DMS114 treated with DMSO at 0.1 percent for 48 hours (cell line): ENCODE results near the gene PTPRB.

Source experiments
- DNase-seq: peaks from one replicate; lab custom pipeline; 2025; ENCODE audit not compliant: unreplicated experiment; lab: John Stamatoyannopoulos, UW

The PTPRB gene

DNA sequence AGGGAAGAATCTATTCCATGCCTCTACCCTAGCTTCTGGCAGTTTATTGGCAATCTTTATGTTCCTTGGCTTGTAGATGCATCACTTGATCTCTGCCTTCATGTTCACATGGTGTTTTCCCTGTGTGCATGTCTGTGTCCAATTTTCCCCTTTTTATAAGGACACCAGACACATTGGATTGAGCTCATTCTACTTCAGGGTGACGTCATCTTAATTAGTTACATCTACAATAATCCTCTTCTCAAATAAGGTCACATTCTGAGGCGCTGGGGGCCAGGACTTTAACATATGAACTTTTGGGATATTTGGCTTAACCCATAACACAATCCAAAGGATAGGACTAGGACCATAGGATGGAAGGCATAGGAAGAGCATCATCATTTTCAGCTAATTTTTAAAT, 169.8 kb downstream of the PTPRB start:
- DNase-seq, result no peak

DNA sequence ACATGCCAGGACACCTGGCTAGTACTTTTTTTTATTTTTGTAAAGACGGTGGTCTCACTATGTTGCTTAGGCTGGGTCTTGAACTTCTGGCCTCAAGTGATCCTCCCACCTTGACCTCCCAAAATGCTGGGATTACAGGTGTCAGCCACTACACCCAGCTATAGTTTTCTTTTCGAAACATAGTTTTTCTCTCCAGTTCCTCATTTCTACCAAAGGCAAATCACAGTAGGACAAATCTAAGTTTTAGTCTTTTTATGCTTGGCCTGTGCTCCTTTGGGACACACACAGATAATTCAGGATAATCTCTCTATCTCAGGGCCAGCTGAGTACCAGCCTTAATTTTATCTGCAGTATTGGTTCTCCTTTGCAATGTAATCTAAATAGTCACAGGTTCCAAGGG, 170.5 kb downstream of the PTPRB start:
- no peak for DNase-seq
